Upper lobe of left lung (tissue), 6 donors: ENCODE data around the gene RPS6KA2. TPM values are rescaled to one million over a fixed set of nuclear protein-coding genes. Genes with fewer than 3 reads are reported as not detected.

Source experiments
- ATAC-seq, 2 donors: fragments of 200-7000 bp; cut with Tn5 transposase; one replicate each; pipeline ENCODE4 v1.9.1; 2022; ENCODE audit warnings: mild to moderate bottlenecking in 2 of 2, moderate library complexity in 2 of 2; ENCODE audit not compliant: low FRiP score in 2 of 2
- DNase-seq, 2 donors: peaks; one replicate each; pipeline ENCODE4 v3.0.0-alpha.2; 2019 to 2020
- H3K27ac ChIP-seq, 4 donors: fragments of 200-600 bp; sonication (generic); one replicate each; pipeline ENCODE4 v1.5.1; 2016 to 2019
- H3K27me3 ChIP-seq, 4 donors: fragments of 200-600 bp; sonication (generic); one replicate each; pipeline ENCODE4 v1.5.1; 2017 to 2019
- H3K36me3 ChIP-seq, 4 donors: fragments of 200-600 bp; sonication (generic); one replicate each; pipeline ENCODE4 v1.5.1; 2016 to 2019
- H3K4me1 ChIP-seq, 4 donors: fragments of 200-600 bp; sonication (generic); one replicate each; pipeline ENCODE4 v1.5.1; 2018 to 2019
- H3K4me3 ChIP-seq, 4 donors: fragments of 200-600 bp; sonication (generic); one replicate each; pipeline ENCODE4 v1.5.1; 2017 to 2019; ENCODE audit warnings: mild to moderate bottlenecking in 2 of 4, moderate library complexity in 1 of 4
- H3K9me3 ChIP-seq, 4 donors: fragments of 200-600 bp; sonication (generic); one replicate each; pipeline ENCODE4 v1.5.1; 2018 to 2019
- CTCF ChIP-seq, 6 experiments: fragments of 450-650 bp in 4 of 6; fragments of 200-600 bp in 2 of 6; sonication (generic) in 2 of 6; IDR thresholded peaks; one replicate each; pipeline ENCODE4 v1.5.1; 2016 to 2019; ENCODE audit warnings: antibody characterized with exemption in 6 of 6
- EP300 ChIP-seq, 4 donors: sonication (generic); formaldehyde crosslinking; IDR thresholded peaks; one replicate each; pipeline ENCODE4 v1.5.1; 2017; ENCODE audit warnings: antibody characterized with exemption in 4 of 4, control low read depth in 2 of 4
- POLR2A ChIP-seq, 4 donors: fragments of 450-650 bp; IDR thresholded peaks; one replicate each; pipeline ENCODE4 v1.5.1; 2016 to 2017; ENCODE audit warnings: antibody characterized with exemption in 4 of 4, mild to moderate bottlenecking in 2 of 4
- POLR2AphosphoS5 ChIP-seq, 2 donors: sonication (generic); formaldehyde crosslinking; IDR thresholded peaks; one replicate each; pipeline ENCODE4 v1.5.1; 2017; ENCODE audit warnings: antibody characterized with exemption in 2 of 2
- WGBS, 2 donors: methylation state at CpG; one replicate each; pipeline ENCODE4 v1.1.5; 2017 to 2018; 5-methylcytosine and 5-hydroxymethylcytosine counted together
- total RNA-seq, 6 donors: library from RNA; depleted of rRNA in 4 of 6; stranded (reverse); fragments of >200 nt in 4 of 6; gene quantifications; one replicate each; pipeline versions ENCODE4 v1.1.0 to v1.2.1, GENCODE V29; 2016 to 2021
- donor health status: DM: no; HTN: no; CAD: no; lungs with moderate emphysema.
- donor health status: DM: no; HTN: yes; CAD: no; lungs with severe emphysema.

RPS6KA2 gene
- total RNA-seq, 6 donors from 2014 or later: 101 to 233 (median 168) TPM

GRCh38 chr6:166464068-166465002 lies 162.7 kb downstream of the RPS6KA2 start:
- DNase-seq: peak in 1 of 2 donors; percentile 14
- Histone ChIP-seq H3K4me3 (no peak overlapping the region), H3K9me3 (no peaks in the 10 kb centered on the region), H3K27ac (no peak overlapping the region), H3K27me3 (no peaks in the 10 kb centered on the region), H3K4me1 (peaks cover 0 to 20% (median 8%) of the 10 kb centered on the region in 4 donors), H3K36me3 (peaks cover 9 to 84% (median 41%) of the 10 kb centered on the region in 4 donors)
- ATAC-seq: no peak
- TF ChIP-seq POLR2AphosphoS5 (IDR thresholded peaks at IDR 0.05) (no peak), POLR2A (IDR thresholded peaks at IDR 0.05) (no peak), EP300 (IDR thresholded peaks at IDR 0.05) (no peak), CTCF (IDR thresholded peaks at IDR 0.05) (no peak)
- 90 to 93% methylated on average over 22 of the region's 22 CpGs for WGBS, 2 donors

- H3K36me3 ChIP-seq: peaks cover 16 to 85% (median 41%) of the 10 kb centered on the region in 4 donors
- no peak overlapping the region for H3K4me3 ChIP-seq
- DNase-seq (peak in 1 of 2 donors; percentile 16), ATAC-seq (no peak)
- no peak overlapping the region for H3K27ac ChIP-seq
- peaks cover 0 to 20% (median 8%) of the 10 kb centered on the region in 4 donors for H3K4me1 ChIP-seq
- H3K9me3 ChIP-seq: no peaks in the 10 kb centered on the region
- no peaks in the 10 kb centered on the region for H3K27me3 ChIP-seq
- TF ChIP-seq POLR2A (IDR thresholded peaks at IDR 0.05): no peak
- no peak for TF ChIP-seq EP300 (IDR thresholded peaks at IDR 0.05)
- TF ChIP-seq POLR2AphosphoS5 (IDR thresholded peaks at IDR 0.05): no peak
- no peak for TF ChIP-seq CTCF (IDR thresholded peaks at IDR 0.05)
- WGBS, 2 donors: 64 to 78% methylated on average over 23 of the region's 23 CpGs
Observed at GRCh38 chr6:166463359-166464067, 163.5 kb downstream of the RPS6KA2 start.

GRCh38 chr6:166462461-166463135 lies 164.5 kb downstream of the RPS6KA2 start:
- Histone ChIP-seq H3K27me3 (no peaks in the 10 kb centered on the region), H3K36me3 (peaks cover 12 to 85% (median 38%) of the 10 kb centered on the region in 4 donors), H3K4me3 (no peak overlapping the region), H3K4me1 (peaks cover 0 to 20% (median 8%) of the 10 kb centered on the region in 4 donors), H3K27ac (no peak overlapping the region), H3K9me3 (no peaks in the 10 kb centered on the region)
- peak; percentile 19 to 59 for DNase-seq
- ATAC-seq: no peak
- WGBS, 2 donors: 91 to 93% methylated on average over 11 to 24 of the region's 25 CpGs
- no peak for TF ChIP-seq CTCF (IDR thresholded peaks at IDR 0.05)
- no peak for TF ChIP-seq POLR2AphosphoS5 (IDR thresholded peaks at IDR 0.05)
- TF ChIP-seq EP300 (IDR thresholded peaks at IDR 0.05): no peak
- TF ChIP-seq POLR2A (IDR thresholded peaks at IDR 0.05): no peak

GRCh38 chr6:166461821-166462460 lies 165.1 kb downstream of the RPS6KA2 start:
- no peak for TF ChIP-seq CTCF (IDR thresholded peaks at IDR 0.05)
- no peak for TF ChIP-seq EP300 (IDR thresholded peaks at IDR 0.05)
- TF ChIP-seq POLR2A (IDR thresholded peaks at IDR 0.05): no peak
- no peak for TF ChIP-seq POLR2AphosphoS5 (IDR thresholded peaks at IDR 0.05)
- Histone ChIP-seq H3K36me3 (peaks cover 12 to 80% (median 39%) of the 10 kb centered on the region in 4 donors), H3K4me3 (no peak overlapping the region), H3K27ac (no peak overlapping the region), H3K4me1 (peaks cover 0 to 18% (median 12%) of the 10 kb centered on the region in 4 donors), H3K9me3 (no peaks in the 10 kb centered on the region), H3K27me3 (no peaks in the 10 kb centered on the region)
- 78 to 87% methylated on average over 9 of the region's 9 CpGs for WGBS, 2 donors
- ATAC-seq (no peak), DNase-seq (peak in 1 of 2 donors; percentile 9)
